ENCODE measurements around the gene ARFGAP3.

Gene ARFGAP3

GRCh38 chr22:42883970-42884369 is 26.9 kb upstream of the ARFGAP3 start:
- no peak for DNase-seq

- no peak for DNase-seq
Measured at GRCh38 chr22:42883121-42883520, 26.0 kb upstream of the ARFGAP3 start.

GRCh38 chr22:42881982-42882656 is 25.0 kb upstream of the ARFGAP3 start:
- DNase-seq = no peak

GRCh38 chr22:42881298-42881697 is 24.2 kb upstream of the ARFGAP3 start:
- DNase-seq = no peak

- DNase-seq = no peak
Measured at GRCh38 chr22:42880815-42881214, 23.7 kb upstream of the ARFGAP3 start.

GRCh38 chr22:42879371-42880021 is 22.4 kb upstream of the ARFGAP3 start:
- no peak for DNase-seq

- no peak for DNase-seq
Measured at GRCh38 chr22:42878561-42879305, 21.7 kb upstream of the ARFGAP3 start.

GRCh38 chr22:42877597-42878340 is 20.7 kb upstream of the ARFGAP3 start:
- DNase-seq = no peak

- DNase-seq = no peak
Measured at GRCh38 chr22:42877158-42877557, 20.1 kb upstream of the ARFGAP3 start.

- no peak for DNase-seq
Measured at GRCh38 chr22:42876041-42876440, 19.0 kb upstream of the ARFGAP3 start.

- DNase-seq = no peak
Measured at GRCh38 chr22:42874010-42874409, 16.9 kb upstream of the ARFGAP3 start.

- DNase-seq = no peak
Measured at GRCh38 chr22:42873356-42873755, 16.3 kb upstream of the ARFGAP3 start.

GRCh38 chr22:42872821-42873220 is 15.7 kb upstream of the ARFGAP3 start:
- no peak for DNase-seq

- no peak for DNase-seq
Measured at GRCh38 chr22:42871146-42872050, 14.3 kb upstream of the ARFGAP3 start.

GRCh38 chr22:42869888-42870480 is 12.9 kb upstream of the ARFGAP3 start:
- no peak for DNase-seq

- DNase-seq = no peak
Measured at GRCh38 chr22:42869463-42869862, 12.4 kb upstream of the ARFGAP3 start.

- no peak for DNase-seq
Measured at GRCh38 chr22:42868751-42869251, 11.7 kb upstream of the ARFGAP3 start.

- no peak for DNase-seq
Measured at GRCh38 chr22:42866100-42866499, 9.0 kb upstream of the ARFGAP3 start.

GRCh38 chr22:42865536-42865935 is 8.5 kb upstream of the ARFGAP3 start:
- DNase-seq = no peak

- DNase-seq = peak; percentile 82
Measured at GRCh38 chr22:42863349-42863961, 6.4 kb upstream of the ARFGAP3 start.
